ENCODE results near the gene DZANK1. TPM values are rescaled to one million over a fixed set of nuclear protein-coding genes. Genes with fewer than 3 reads are reported as not detected.

Gene DZANK1
- total RNA-seq, 4 donors from 2014 or later, result 0.65 to 2.2 (median 2.0) TPM

DNA sequence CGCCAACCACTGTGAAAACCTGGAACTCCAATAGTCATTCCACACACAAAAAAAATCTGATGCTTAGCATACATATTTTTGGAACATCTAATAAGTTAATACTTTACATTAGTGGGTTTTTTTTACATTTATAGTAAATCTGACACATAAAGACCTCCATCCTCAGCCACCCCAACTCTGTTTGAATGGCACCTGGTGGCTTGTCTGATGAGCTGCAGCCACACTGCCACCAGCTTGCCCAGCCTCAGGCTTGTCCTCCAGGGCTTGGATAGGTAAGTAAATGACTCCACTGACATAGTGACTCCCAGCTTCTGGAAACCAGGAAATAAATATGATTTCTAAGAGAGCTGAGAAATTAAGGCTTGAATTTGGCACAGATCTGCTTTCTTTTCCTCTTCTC is 107.0 kb downstream of the DZANK1 start:
- TF ChIP-seq, protein P1, sequence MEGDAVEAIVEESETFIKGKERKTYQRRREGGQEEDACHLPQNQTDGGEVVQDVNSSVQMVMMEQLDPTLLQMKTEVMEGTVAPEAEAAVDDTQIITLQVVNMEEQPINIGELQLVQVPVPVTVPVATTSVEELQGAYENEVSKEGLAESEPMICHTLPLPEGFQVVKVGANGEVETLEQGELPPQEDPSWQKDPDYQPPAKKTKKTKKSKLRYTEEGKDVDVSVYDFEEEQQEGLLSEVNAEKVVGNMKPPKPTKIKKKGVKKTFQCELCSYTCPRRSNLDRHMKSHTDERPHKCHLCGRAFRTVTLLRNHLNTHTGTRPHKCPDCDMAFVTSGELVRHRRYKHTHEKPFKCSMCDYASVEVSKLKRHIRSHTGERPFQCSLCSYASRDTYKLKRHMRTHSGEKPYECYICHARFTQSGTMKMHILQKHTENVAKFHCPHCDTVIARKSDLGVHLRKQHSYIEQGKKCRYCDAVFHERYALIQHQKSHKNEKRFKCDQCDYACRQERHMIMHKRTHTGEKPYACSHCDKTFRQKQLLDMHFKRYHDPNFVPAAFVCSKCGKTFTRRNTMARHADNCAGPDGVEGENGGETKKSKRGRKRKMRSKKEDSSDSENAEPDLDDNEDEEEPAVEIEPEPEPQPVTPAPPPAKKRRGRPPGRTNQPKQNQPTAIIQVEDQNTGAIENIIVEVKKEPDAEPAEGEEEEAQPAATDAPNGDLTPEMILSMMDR (IDR thresholded peaks at IDR 0.05; ENCODE audit: low read depth), result no peak

Small RNAs within 50 kb of the gene (small RNA-seq; reads per million reads assigned to genes)
- gene MIR3192 (not detected), gene RNA5SP476 (not detected)

Other genes starting within 250 kb of the DZANK1 start
- 10 to 100 TPM in 3 of 4 donors, 1 to 10 TPM in 1; 5.9 to 18.9 (median 16.8) TPM for gene ZNF133, start 178.5 kb downstream of the DZANK1 start, total RNA-seq
- 10 to 100 TPM in 2 of 4 donors, 1 to 10 TPM in 2; 6.3 to 13.9 (median 10.8) TPM for gene POLR3F, start 360 bp upstream of the DZANK1 start, total RNA-seq
- gene RBBP9, start 30.2 kb upstream of the DZANK1 start, total RNA-seq, result 10 to 100 TPM; 11.3 to 16.3 (median 12.6) TPM
- gene SEC23B, start 40.9 kb upstream of the DZANK1 start, total RNA-seq, result 10 to 100 TPM; 20.0 to 35.9 (median 25.4) TPM
- gene SMIM26, start 100.4 kb upstream of the DZANK1 start, total RNA-seq, result 100 to 1,000 TPM; 112 to 177 (median 123) TPM
- gene DTD1, start 121.0 kb upstream of the DZANK1 start, total RNA-seq, result 10 to 100 TPM; 15.8 to 31.3 (median 28.7) TPM

All from subcutaneous adipose tissue (tissue), 4 donors.